ENCODE measurements around the gene ASB14.

The ASB14 gene

GRCh38 chr3:57275393-57275792 lies 17.1 kb downstream of the ASB14 start:
- TF ChIP-seq FOXP2 (optimal IDR thresholded peaks at IDR 0.05; ENCODE audit: borderline replicate concordance, extremely low read depth, extremely low read length, insufficient read depth) (no peak), SIN3A (IDR thresholded peaks at IDR 0.05; ENCODE audit: borderline replicate concordance, insufficient read depth, low read length) (no peak), REST (IDR thresholded peaks at IDR 0.05; ENCODE audit: insufficient read depth in 1 of 2, low read depth in 2 of 2, low read length in 2 of 2) (no peak), TAF1 (IDR thresholded peaks at IDR 0.05; ENCODE audit: borderline replicate concordance, insufficient read depth, low read length) (no peak), POLR2AphosphoS5 (IDR thresholded peaks at IDR 0.05; ENCODE audit: low read depth, low read length) (no peak)

GRCh38 chr3:57274845-57275244 lies 17.6 kb downstream of the ASB14 start:
- TF ChIP-seq SIN3A (IDR thresholded peaks at IDR 0.05; ENCODE audit: borderline replicate concordance, insufficient read depth, low read length) (no peak), REST (IDR thresholded peaks at IDR 0.05; ENCODE audit: insufficient read depth in 1 of 2, low read depth in 2 of 2, low read length in 2 of 2) (no peak), POLR2AphosphoS5 (IDR thresholded peaks at IDR 0.05; ENCODE audit: low read depth, low read length) (no peak), FOXP2 (optimal IDR thresholded peaks at IDR 0.05; ENCODE audit: borderline replicate concordance, extremely low read depth, extremely low read length, insufficient read depth) (no peak), TAF1 (IDR thresholded peaks at IDR 0.05; ENCODE audit: borderline replicate concordance, insufficient read depth, low read length) (no peak)

- TF ChIP-seq FOXP2 (optimal IDR thresholded peaks at IDR 0.05; ENCODE audit: borderline replicate concordance, extremely low read depth, extremely low read length, insufficient read depth), result no peak
- TF ChIP-seq POLR2AphosphoS5 (IDR thresholded peaks at IDR 0.05; ENCODE audit: low read depth, low read length), result no peak
- TF ChIP-seq REST (IDR thresholded peaks at IDR 0.05; ENCODE audit: insufficient read depth in 1 of 2, low read depth in 2 of 2, low read length in 2 of 2), result no peak
- TF ChIP-seq SIN3A (IDR thresholded peaks at IDR 0.05; ENCODE audit: borderline replicate concordance, insufficient read depth, low read length), result no peak
Measured at GRCh38 chr3:57268416-57268815, 24.1 kb downstream of the ASB14 start.

DNA sequence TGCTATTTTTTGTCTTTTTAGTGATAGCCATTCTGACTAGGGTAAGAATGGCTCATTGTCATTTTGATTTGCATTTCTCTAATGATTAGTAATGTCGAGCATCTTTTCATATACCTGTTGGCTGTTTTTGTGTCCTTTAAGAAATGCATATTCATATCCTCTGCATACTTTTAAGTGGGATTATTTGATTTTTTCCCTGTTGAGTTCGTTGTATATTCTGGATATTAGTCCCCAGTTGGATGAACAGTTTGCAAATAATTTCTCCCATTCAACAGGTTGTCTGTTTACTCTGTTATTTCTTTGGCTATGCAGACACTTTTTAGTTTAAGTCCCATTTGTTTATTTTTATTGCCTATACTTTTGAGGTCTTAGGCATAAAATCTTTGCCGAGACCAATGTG lies 30.6 kb downstream of the ASB14 start:
- TF ChIP-seq REST (IDR thresholded peaks at IDR 0.05; ENCODE audit: insufficient read depth in 1 of 2, low read depth in 2 of 2, low read length in 2 of 2) (no peak), POLR2AphosphoS5 (IDR thresholded peaks at IDR 0.05; ENCODE audit: low read depth, low read length) (no peak), SIN3A (IDR thresholded peaks at IDR 0.05; ENCODE audit: borderline replicate concordance, insufficient read depth, low read length) (no peak), TAF1 (IDR thresholded peaks at IDR 0.05; ENCODE audit: borderline replicate concordance, insufficient read depth, low read length) (no peak), FOXP2 (optimal IDR thresholded peaks at IDR 0.05; ENCODE audit: borderline replicate concordance, extremely low read depth, extremely low read length, insufficient read depth) (no peak)

DNA sequence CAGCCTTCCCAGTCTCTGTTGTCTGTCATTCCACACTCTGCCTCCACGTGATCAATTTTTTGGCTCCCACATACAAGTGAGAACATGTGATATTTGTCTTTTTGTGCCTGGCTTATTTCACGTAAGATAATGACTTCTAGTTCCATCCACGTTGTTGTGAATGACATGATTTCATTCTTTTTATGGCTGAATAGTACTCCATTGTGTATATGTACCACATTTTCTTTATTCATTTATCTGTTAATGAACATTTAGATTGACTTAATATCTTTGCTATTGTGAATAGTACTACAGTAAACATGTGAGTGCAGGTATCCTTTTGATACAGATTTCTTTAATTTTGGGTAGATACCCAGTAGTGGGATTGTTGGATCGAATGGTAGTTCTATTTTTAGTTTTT lies 31.4 kb downstream of the ASB14 start:
- no peak for TF ChIP-seq REST (IDR thresholded peaks at IDR 0.05; ENCODE audit: insufficient read depth in 1 of 2, low read depth in 2 of 2, low read length in 2 of 2)
- TF ChIP-seq FOXP2 (optimal IDR thresholded peaks at IDR 0.05; ENCODE audit: borderline replicate concordance, extremely low read depth, extremely low read length, insufficient read depth), result no peak
- no peak for TF ChIP-seq SIN3A (IDR thresholded peaks at IDR 0.05; ENCODE audit: borderline replicate concordance, insufficient read depth, low read length)
- TF ChIP-seq TAF1 (IDR thresholded peaks at IDR 0.05; ENCODE audit: borderline replicate concordance, insufficient read depth, low read length), result no peak
- no peak for TF ChIP-seq POLR2AphosphoS5 (IDR thresholded peaks at IDR 0.05; ENCODE audit: low read depth, low read length)
